Body of pancreas (tissue), 4 donors: ENCODE measurements around the gene BANF2. TPM values are rescaled to one million over a fixed set of nuclear protein-coding genes. Genes with fewer than 3 reads are reported as not detected.

Experiments used
- ATAC-seq: fragments of 150-250 bp; one replicate; pipeline ENCODE4 v1.9.1; 2016
- DNase-seq, 4 donors: peaks; one replicate each; pipeline ENCODE4 v3.0.0-alpha.2; 2019
- H3K27ac ChIP-seq, 4 donors: fragments of 200-600 bp; sonication (generic); 1 replicate in 3 of 4; 2 replicates in 1 of 4; pipeline versions ENCODE4 v1.5.1 to v1.6.1; 2016 to 2019; ENCODE audit warnings: mild to moderate bottlenecking in 1 of 4, mixed read lengths in 1 of 4, moderate library complexity in 1 of 4
- H3K27me3 ChIP-seq, 2 donors: fragments of 200-600 bp; sonication (generic); one replicate each; pipeline ENCODE4 v1.6.0; 2016; ENCODE audit warnings: mild to moderate bottlenecking in 1 of 2
- H3K36me3 ChIP-seq, 2 donors: fragments of 200-600 bp; sonication (generic); replicated peaks in 1 of 2; 2 replicates each; pipeline ENCODE4 v1.5.1; 2016; ENCODE audit warnings: low read depth in 2 of 2; ENCODE audit not compliant: insufficient read depth in 1 of 2
- H3K4me1 ChIP-seq: fragments of 200-600 bp; sonication (generic); one replicate; pipeline ENCODE4 v1.6.0; 2016
- H3K4me3 ChIP-seq, 2 donors: fragments of 200-600 bp; sonication (generic); 1 replicate in 1 of 2; 2 replicates in 1 of 2; pipeline ENCODE4 v1.5.1; 2016 to 2019
- H3K9me3 ChIP-seq, 3 donors: fragments of 200-600 bp; sonication (generic); 1 replicate in 2 of 3; 2 replicates in 1 of 3; pipeline ENCODE4 v1.5.1; 2016
- POLR2A ChIP-seq, 3 donors: fragments of 450-650 bp; IDR thresholded peaks; one replicate each; pipeline ENCODE4 v1.6.1; 2016; ENCODE audit warnings: antibody characterized with exemption in 3 of 3, mild to moderate bottlenecking in 2 of 3
- WGBS, 2 donors: methylation state at CpG; one replicate each; pipeline ENCODE4 v1.1.5; 2017; 5-methylcytosine and 5-hydroxymethylcytosine counted together
- intact Hi-C: fragments of 100-400 bp; cut with DNase I; formaldehyde crosslinking; loops from one replicate; pipeline ENCODE4 v1.15.1; 2023
- total RNA-seq, 2 donors: library from RNA; depleted of rRNA; stranded (reverse); fragments of >200 nt; gene quantifications; one replicate each; pipeline ENCODE4 v1.1.0, GENCODE V29; 2016
- TF ChIP-seq, protein P1 (sequence below), 7 experiments: fragments of 450-650 bp in 4 of 7; fragments of 200-600 bp in 3 of 7; sonication (generic) in 3 of 7; IDR thresholded peaks; one replicate each; pipeline ENCODE4 v1.5.1; 2016 to 2019; ENCODE audit warnings: antibody characterized with exemption in 7 of 7

Gene BANF2
- total RNA-seq, 2 donors from 2014 or later, result 4.0 TPM; not detected in 1

DNA sequence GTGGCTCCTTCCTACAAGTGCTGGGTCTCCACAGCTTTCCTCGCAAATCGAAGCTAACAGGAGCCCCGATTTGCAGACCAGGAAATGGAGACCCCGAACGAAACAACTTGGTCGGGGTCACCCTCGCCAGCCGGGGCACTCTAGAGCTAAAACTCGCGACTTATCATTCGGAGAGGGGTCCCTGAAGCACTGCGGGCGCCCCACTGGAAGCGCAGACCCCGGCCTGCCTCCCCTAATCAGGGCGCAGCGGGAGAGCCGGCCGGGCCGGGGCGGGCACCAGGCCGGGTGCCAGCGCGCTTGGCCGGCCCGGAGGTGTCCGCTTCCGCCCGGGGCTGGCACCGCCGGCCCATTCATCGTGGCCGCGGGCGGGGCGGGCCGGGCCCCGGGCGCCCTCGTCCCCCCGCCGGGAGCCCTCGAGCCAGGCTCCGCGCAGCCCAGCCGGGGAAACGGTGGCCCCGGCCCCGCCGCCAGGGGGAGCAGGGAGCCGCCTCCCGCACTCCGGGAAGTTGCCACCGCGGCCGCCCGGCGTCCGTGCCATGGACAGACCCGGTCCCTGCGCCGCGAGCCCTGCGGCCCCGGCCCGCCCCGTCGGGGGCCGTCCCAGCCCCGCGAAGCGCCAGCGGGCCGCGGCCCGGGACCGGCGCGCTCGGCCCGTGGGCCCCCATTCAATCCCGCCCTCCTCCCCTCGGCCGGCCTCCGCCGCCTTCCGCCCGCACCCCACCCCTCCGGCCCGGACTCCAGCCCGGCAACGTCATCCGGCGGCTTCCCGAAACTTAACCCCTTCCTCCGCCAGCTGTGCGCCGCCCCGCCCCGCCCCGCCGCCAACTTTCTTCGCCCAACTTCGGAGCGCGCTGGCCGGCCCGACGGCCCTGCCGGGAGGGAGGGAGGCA is 18.7 kb upstream of the BANF2 start:
- Histone ChIP-seq H3K36me3 (peaks cover 0 to 5% of the 10 kb centered on the region in 2 donors), H3K27me3 (no peaks in the 10 kb centered on the region), H3K4me3 (peak overlapping the region; percentile 60 to 74), H3K9me3 (no peaks in the 10 kb centered on the region), H3K4me1 (peaks cover 77% of the 10 kb centered on the region), H3K27ac (peak overlapping the region; percentile 89 to 99 (median 98))
- intact Hi-C loops, result no loop called here
- peak; percentile 80 to 85 (median 84) for DNase-seq
- TF ChIP-seq POLR2A (IDR thresholded peaks at IDR 0.05), result no peak
- TF ChIP-seq, protein P1, sequence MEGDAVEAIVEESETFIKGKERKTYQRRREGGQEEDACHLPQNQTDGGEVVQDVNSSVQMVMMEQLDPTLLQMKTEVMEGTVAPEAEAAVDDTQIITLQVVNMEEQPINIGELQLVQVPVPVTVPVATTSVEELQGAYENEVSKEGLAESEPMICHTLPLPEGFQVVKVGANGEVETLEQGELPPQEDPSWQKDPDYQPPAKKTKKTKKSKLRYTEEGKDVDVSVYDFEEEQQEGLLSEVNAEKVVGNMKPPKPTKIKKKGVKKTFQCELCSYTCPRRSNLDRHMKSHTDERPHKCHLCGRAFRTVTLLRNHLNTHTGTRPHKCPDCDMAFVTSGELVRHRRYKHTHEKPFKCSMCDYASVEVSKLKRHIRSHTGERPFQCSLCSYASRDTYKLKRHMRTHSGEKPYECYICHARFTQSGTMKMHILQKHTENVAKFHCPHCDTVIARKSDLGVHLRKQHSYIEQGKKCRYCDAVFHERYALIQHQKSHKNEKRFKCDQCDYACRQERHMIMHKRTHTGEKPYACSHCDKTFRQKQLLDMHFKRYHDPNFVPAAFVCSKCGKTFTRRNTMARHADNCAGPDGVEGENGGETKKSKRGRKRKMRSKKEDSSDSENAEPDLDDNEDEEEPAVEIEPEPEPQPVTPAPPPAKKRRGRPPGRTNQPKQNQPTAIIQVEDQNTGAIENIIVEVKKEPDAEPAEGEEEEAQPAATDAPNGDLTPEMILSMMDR (IDR thresholded peaks at IDR 0.05), result peak in 6 of 7 experiments; percentile 14 to 96 (median 70)
- ATAC-seq, result peak; percentile 54
- WGBS, 2 donors, result 2% methylated on average over 80 of the region's 110 CpGs; no CpG with 5 or more reads in 1 of the 2 donors

DNA sequence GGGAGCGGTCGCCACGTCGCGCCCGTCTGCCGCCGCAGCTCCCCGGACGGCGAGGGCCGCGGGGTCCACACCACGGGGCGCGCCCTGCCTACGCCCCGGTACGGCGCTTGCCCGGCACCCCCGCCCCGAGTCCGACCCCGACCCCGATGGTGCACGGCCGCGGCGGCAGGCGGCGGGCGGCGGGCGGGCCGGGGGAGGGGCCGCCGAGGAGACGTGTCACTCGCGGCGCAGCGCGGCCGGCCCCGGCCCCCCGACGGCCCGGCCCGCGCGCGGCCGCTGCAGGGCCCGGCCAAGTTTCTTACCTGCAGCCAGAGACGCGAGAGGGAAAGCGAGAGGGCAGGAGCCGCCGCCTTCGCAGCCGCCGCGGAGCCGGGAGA is 18.1 kb upstream of the BANF2 start:
- intact Hi-C loops, result no loop called here
- no peak for DNase-seq
- peaks cover 71% of the 10 kb centered on the region for H3K4me1 ChIP-seq
- WGBS, 2 donors, result 0% methylated on average over 38 of the region's 65 CpGs; no CpG with 5 or more reads in 1 of the 2 donors
- ATAC-seq, result peak; percentile 1
- no peaks in the 10 kb centered on the region for H3K27me3 ChIP-seq
- H3K27ac ChIP-seq, result peak overlapping the region; percentile 89 to 99 (median 98)
- H3K4me3 ChIP-seq, result peak overlapping the region; percentile 37 to 66
- TF ChIP-seq, protein P1 (IDR thresholded peaks at IDR 0.05), result no peak
- no peak for TF ChIP-seq POLR2A (IDR thresholded peaks at IDR 0.05)
- H3K36me3 ChIP-seq, result peaks cover 0 to 3% of the 10 kb centered on the region in 2 donors
- H3K9me3 ChIP-seq, result no peaks in the 10 kb centered on the region

DNA sequence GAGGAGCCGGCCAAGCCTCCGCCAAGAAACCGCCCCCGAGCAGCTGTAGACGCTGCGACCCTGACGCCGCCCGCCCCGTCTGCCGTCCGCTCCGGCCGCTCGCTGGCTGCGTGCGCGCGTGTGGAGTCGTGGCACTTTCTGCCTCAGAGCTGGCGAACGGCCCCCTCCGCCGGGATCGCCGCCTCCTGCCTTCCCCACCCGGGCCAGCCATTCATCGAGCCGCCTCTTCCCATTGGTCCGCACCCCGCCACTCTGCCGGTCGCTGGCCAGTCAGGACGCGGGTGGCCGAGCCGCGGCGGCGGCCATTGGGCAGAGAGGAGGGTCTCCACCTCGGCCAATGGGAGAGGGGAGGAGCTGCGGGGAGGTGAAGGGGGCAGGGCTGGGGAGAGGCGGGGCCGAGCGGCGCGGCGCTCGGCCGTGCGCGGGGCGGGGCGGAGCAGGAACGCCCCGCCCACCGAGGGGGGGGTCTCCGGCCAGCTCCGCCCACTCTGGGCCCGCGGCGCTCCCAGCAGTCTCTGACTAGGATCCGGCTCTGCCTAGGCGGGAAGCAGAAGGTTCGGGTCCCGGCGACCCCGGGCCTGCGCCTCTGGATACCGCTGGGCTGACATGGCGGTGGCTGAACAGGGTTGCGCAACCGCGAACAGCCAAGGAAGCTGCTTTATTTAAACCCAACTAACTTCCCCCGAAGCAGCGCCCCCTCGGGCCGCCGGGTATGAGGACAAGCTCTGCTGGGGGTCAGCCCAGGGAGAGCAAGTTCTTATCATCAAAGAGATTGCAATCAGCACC is 17.5 kb upstream of the BANF2 start, which contains the start of gene RRBP1:
Gene RRBP1, minus strand, starts transcription at position 140 of the 786 bp plus-strand sequence. CDS start 21,735 bp downstream, outside the sequence.
- H3K9me3 ChIP-seq, result no peaks in the 10 kb centered on the region
- WGBS, 2 donors, result 0% methylated on average over 23 to 65 of the region's 79 CpGs
- peak within 1 kb of the TSS; percentile 89 to 99 (median 98) for H3K27ac ChIP-seq
- peak; percentile 84 for ATAC-seq
- TF ChIP-seq, protein P1 (IDR thresholded peaks at IDR 0.05), result peak; percentile 30 to 84 (median 67)
- TF ChIP-seq POLR2A (IDR thresholded peaks at IDR 0.05), result peak; percentile 99
- H3K4me3 ChIP-seq, result peak within 1 kb of the TSS; percentile 37 to 66
- no peaks in the 10 kb centered on the region for H3K27me3 ChIP-seq
- H3K4me1 ChIP-seq, result peaks cover 66% of the 10 kb centered on the region
- DNase-seq, result peak; percentile 98 to 99 (median 99)
- H3K36me3 ChIP-seq, result peaks cover 0 to 3% of the 10 kb centered on the region in 2 donors
- intact Hi-C loops, result no loop called here

DNA sequence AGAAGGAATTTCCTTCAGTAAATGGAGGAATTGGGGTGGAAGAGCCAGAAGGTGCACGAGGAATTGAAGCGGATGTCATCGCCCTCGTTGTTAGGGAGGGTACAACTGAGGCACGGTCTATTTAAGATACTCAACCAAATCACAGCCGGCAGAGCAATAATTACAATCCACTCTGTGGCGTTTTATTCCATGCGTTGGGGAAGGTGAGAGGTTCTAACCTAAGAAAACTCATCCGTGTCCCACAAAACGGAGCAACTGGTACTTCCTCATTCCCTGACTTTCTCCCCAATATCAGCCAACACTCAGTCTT is 16.9 kb upstream of the BANF2 start:
- no peak for DNase-seq
- Histone ChIP-seq H3K27ac (peak overlapping the region; percentile 89 to 98 (median 96)), H3K36me3 (no peaks in the 10 kb centered on the region), H3K4me1 (peaks cover 60% of the 10 kb centered on the region), H3K4me3 (peak overlapping the region in 1 of 2 donors; percentile 26), H3K9me3 (no peaks in the 10 kb centered on the region), H3K27me3 (no peaks in the 10 kb centered on the region)
- intact Hi-C loops, result no loop called here
- TF ChIP-seq, protein P1 (IDR thresholded peaks at IDR 0.05), result peak in 1 of 7 experiments; percentile 0
- no peak for TF ChIP-seq POLR2A (IDR thresholded peaks at IDR 0.05)
- WGBS, 2 donors, result 4 to 8% methylated on average over 10 of the region's 10 CpGs
- no peak for ATAC-seq
